Raji (cell line): ENCODE measurements around the gene NPTN.

Source experiments
- POLR2A ChIP-seq: IDR thresholded peaks from 2 replicates; pipeline ENCODE4 v1.6.1; 2011; ENCODE audit warnings: low read depth, low read length, control low read depth; ENCODE audit not compliant: insufficient read depth

The NPTN gene

GRCh38 chr15:73596174-73596573 lies 37.0 kb downstream of the NPTN start:
- TF ChIP-seq POLR2A: no peak

DNA sequence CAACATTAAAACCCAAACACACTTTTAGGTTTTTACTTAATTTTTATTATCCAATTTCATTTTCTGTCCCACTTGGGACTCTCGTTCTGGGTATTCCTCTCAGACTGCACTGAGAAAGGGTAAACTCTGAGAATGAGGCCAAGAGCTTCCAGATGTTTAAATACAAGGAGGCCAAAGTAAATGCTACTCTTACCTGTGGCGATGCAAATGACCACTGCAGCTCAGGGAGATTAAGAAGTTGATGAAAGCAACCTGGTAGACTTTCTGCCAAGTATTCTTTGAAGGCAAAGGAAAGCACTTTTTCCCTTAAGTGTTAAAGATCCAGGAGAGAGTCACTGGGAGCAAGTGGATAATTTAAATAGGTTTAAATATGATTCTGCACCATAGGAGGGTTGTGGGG lies 39.1 kb downstream of the NPTN start:
- TF ChIP-seq POLR2A: no peak

GRCh38 chr15:73593304-73594074 lies 39.7 kb downstream of the NPTN start:
- no peak for TF ChIP-seq POLR2A

GRCh38 chr15:73590263-73590662 lies 42.9 kb downstream of the NPTN start:
- TF ChIP-seq POLR2A: no peak

DNA sequence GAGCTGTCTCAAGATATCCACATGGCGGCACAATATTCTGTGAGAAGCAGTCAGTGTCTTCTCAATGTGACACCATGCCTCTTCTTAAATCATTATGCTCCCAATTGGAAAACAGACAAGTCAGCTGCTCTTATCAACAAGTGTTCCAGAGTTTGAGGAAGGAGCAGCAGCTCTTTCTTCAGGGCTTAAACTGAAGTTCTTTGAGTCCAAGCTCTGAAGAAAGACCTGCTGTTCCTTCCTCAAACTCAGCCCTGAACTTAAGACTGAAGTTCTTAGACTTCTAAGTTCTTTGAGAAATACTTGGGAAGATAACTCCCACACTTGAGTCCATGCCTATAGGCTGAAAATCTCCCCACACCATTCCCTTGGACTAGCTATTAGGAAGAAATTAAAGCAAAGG lies 43.4 kb downstream of the NPTN start:
- no peak for TF ChIP-seq POLR2A

GRCh38 chr15:73585871-73586654 lies 47.1 kb downstream of the NPTN start:
- no peak for TF ChIP-seq POLR2A

DNA sequence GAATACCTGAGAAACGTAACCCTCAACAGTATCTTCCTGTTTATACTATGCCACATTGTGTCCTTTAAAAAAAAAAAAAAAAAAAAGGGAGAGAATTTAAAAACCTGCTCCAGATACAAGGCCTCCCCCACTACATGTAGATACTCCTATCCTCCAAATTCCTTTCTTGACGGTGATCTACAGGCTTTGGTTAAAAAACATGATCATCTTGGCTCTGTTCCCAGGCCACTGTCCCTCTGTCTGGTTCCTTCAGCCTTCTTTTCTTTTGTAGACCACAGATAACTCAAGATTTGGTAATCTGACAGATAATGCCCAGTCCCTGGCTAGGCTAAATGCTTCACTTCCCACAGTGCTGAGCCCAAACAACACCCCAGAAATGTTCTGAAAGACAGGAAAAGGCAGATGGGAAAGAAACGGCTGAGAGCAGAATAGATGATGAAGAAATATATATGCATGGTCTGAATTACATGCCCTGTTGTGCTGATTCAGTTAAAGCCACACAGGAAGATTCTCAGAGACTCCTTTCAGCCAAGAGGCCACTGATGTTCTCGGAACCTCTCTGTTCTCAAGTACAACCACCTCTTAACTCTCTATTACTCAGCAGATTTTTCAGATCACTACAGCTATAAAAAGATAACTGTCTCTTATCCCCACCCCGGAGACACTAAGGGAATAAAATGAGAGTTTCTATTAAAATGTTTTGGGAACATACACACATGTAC lies 48.3 kb downstream of the NPTN start:
- TF ChIP-seq POLR2A: no peak

GRCh38 chr15:73583544-73583943 lies 49.6 kb downstream of the NPTN start:
- TF ChIP-seq POLR2A: no peak

DNA sequence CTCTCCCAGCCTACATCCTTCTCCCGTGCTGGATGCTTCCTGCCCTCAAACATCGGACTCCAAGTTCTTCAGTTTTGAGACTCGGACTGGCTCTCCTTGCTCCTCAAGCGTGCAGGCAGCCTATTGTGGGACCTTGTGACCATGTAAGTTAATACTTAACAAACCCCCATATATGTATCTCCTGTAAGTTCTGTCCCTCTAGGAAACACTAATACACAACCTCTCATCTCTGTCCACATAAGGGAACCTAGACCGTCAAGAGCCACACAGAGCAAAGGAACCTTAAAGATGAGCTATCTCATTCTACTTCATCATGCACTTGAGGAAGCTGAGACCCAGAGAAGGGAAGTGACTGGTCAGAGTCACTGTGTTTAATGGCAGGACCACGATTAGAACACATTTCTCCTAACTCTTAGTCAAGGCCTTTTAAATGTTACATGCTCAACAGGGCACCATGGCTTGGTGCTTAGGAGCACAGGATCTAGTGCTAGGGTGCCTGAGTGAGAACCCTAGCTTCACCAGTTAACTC lies 50.3 kb downstream of the NPTN start:
- TF ChIP-seq POLR2A: no peak

DNA sequence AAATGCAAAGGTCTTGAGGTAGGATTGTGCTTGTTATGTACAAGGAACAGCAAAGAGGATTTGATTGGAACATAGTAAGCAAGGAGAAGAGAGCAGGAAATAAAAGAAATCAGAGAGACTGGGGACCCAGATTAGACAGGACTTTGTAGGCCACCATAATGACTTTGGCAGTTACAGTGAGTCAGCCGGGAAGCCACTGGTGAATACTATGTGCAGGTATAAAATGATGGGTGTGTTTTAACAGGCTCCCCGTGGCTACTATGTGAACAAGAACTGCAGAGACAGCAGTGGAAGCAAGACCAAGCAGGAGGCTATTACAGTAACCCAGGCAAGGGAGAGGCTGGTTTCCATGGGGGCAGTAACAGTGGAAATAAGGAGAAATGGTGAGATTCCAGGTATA lies 55.2 kb downstream of the NPTN start:
- TF ChIP-seq POLR2A: no peak

- TF ChIP-seq POLR2A: no peak
Measured at GRCh38 chr15:73575636-73576247, 57.4 kb downstream of the NPTN start.

DNA sequence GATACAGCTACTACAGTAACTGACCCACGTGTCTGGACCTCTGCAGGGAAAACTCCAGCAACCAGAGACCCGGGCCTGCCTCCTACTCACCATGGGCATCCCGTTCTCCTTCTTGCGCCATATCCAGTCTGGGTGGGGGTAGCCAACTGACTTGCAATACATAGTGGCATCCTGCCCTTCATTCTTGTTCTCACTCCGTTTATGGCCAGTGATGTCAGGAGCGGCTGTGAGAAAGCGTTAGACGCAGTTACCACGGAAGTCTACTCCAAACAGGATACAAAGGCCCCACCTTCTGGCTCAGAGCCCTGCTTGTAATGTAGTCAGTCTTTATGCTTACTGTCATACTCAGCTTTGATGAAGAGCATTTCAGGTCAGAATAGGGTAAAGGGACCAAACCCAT lies 59.6 kb downstream of the NPTN start:
- TF ChIP-seq POLR2A: no peak

- TF ChIP-seq POLR2A: no peak
Measured at GRCh38 chr15:73573037-73573436, 60.2 kb downstream of the NPTN start.

GRCh38 chr15:73572296-73572695 lies 60.9 kb downstream of the NPTN start:
- TF ChIP-seq POLR2A: no peak

DNA sequence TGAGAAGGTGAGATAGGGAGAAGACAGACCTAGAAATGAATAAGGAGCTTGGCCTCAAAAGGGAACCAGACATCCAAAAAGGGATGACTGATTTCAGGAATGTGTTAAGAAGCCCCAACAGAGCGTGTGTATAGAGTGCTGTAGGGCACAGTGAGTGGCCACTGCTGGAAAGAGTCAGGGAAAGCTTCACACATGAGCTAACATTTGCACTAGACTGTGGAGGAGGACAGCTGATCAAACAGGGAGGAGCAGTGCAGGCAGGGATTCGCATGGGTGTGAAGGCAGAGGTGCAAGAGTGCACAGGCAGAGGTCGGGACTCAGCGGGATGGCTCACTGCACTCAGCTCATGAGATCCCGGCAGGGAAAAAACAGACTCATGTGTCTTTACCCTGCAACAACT lies 61.8 kb downstream of the NPTN start:
- TF ChIP-seq POLR2A: no peak
